ENCODE measurements around the gene EVC2.
"Not testable (repeated sequence)": the region's sequence is repeated elsewhere in the genome, so short reads cannot be mapped to it uniquely, and the experiment has no call there.

EVC2 gene

GRCh38 chr4:5730993-5731990 lies 22.9 kb upstream of the EVC2 start:
- peak; percentile 42 to 54 for DNase-seq (ENCODE audit: low read depth in 2 of 2)
- no peak for TF ChIP-seq CTCF (IDR thresholded peaks at IDR 0.05; ENCODE audit: low read depth, low read length)
- no peak overlapping the region for H3K4me3 ChIP-seq (replicated peaks in 1 of 2; ENCODE audit: low read depth in 2 of 2, low read length in 2 of 2)

GRCh38 chr4:5730436-5730835 lies 22.1 kb upstream of the EVC2 start:
- no peak for DNase-seq (ENCODE audit: low read depth in 2 of 2)
- H3K4me3 ChIP-seq (replicated peaks in 1 of 2; ENCODE audit: low read depth in 2 of 2, low read length in 2 of 2) = no peak overlapping the region
- TF ChIP-seq CTCF (IDR thresholded peaks at IDR 0.05; ENCODE audit: low read depth, low read length) = no peak

- not testable (repeated sequence) for DNase-seq (ENCODE audit: low read depth in 2 of 2); H3K4me3 ChIP-seq (replicated peaks in 1 of 2; ENCODE audit: low read depth in 2 of 2, low read length in 2 of 2)
These were observed 20.1 kb upstream of the EVC2 start for GRCh38 chr4:5728412-5728811.

GRCh38 chr4:5724377-5724776 lies 16.0 kb upstream of the EVC2 start:
- DNase-seq (ENCODE audit: low read depth in 2 of 2) = peak in 1 of 2 donors; percentile 42
- H3K4me3 ChIP-seq (replicated peaks in 1 of 2; ENCODE audit: low read depth in 2 of 2, low read length in 2 of 2) = no peak overlapping the region
- no peak for TF ChIP-seq CTCF (IDR thresholded peaks at IDR 0.05; ENCODE audit: low read depth, low read length)

- TF ChIP-seq CTCF (IDR thresholded peaks at IDR 0.05; ENCODE audit: low read depth, low read length) = no peak
- peak in 1 of 2 donors; percentile 30 for DNase-seq (ENCODE audit: low read depth in 2 of 2)
- H3K4me3 ChIP-seq (replicated peaks in 1 of 2; ENCODE audit: low read depth in 2 of 2, low read length in 2 of 2) = no peak overlapping the region
These were observed 14.0 kb upstream of the EVC2 start for GRCh38 chr4:5722328-5722727.

- no peak overlapping the region for H3K4me3 ChIP-seq (replicated peaks in 1 of 2; ENCODE audit: low read depth in 2 of 2, low read length in 2 of 2)
- no peak for DNase-seq (ENCODE audit: low read depth in 2 of 2)
- no peak for TF ChIP-seq CTCF (IDR thresholded peaks at IDR 0.05; ENCODE audit: low read depth, low read length)
These were observed 13.6 kb upstream of the EVC2 start for GRCh38 chr4:5721923-5722322.

GRCh38 chr4:5720980-5721379 lies 12.6 kb upstream of the EVC2 start:
- TF ChIP-seq CTCF (IDR thresholded peaks at IDR 0.05; ENCODE audit: low read depth, low read length) = no peak
- no peak overlapping the region for H3K4me3 ChIP-seq (replicated peaks in 1 of 2; ENCODE audit: low read depth in 2 of 2, low read length in 2 of 2)
- DNase-seq (ENCODE audit: low read depth in 2 of 2) = no peak
